Panc1 (cell line): Measurements from ENCODE around the gene EXOC3L4. TPM values are rescaled to one million over a fixed set of nuclear protein-coding genes. Genes with fewer than 3 reads are reported as not detected.

ENCODE experiments used
- ATAC-seq: fragments of 200-7000 bp; cut with Tn5 transposase; 2 replicates; pipeline ENCODE4 v1.9.1; 2020; ENCODE audit warnings: mild to moderate bottlenecking, moderate library complexity
- BruUV-seq: library from RNA; stranded (reverse); fragments of 400-500 nt; replicated peaks from 2 replicates; lab custom pipeline; 2021; lab: Mats Ljungman, UMichigan
- CTCF ChIA-PET: fragments of 300-600 bp; sonication (Branson Sonifier 250); formaldehyde crosslinking; loops from one replicate; lab custom pipeline; 2022; ENCODE audit warnings: antibody characterized with exemption; lab: Charles Lee
- POLR2A ChIA-PET: fragments of 300-600 bp; sonication (Branson Sonifier 250); formaldehyde crosslinking; loops from one replicate; lab custom pipeline; 2022; ENCODE audit warnings: antibody characterized with exemption; lab: Charles Lee
- DNase-seq: peaks from one replicate; pipeline ENCODE4 v3.0.0-alpha.2; 2010; ENCODE audit warnings: low read depth, low spot score
- H3K27ac ChIP-seq: 2 replicates; pipeline ENCODE4 v1.5.1; 2011; ENCODE audit warnings: mild to moderate bottlenecking, low read length, inconsistent platforms
- H3K27me3 ChIP-seq: fragments of 200-500 bp; sonication (Bioruptor generic); 2 replicates; pipeline ENCODE4 v1.6.0; 2014; ENCODE audit warnings: low read length, inconsistent platforms; ENCODE audit not compliant: control insufficient read depth, insufficient read depth
- H3K36me3 ChIP-seq: fragments of 200-500 bp; sonication (Bioruptor generic); 2 replicates; pipeline ENCODE4 v1.5.1; 2014; ENCODE audit warnings: inconsistent platforms, mild to moderate bottlenecking, low read length, moderate library complexity; ENCODE audit not compliant: control insufficient read depth, insufficient read depth
- H3K4me1 ChIP-seq: 2 replicates; pipeline ENCODE4 v1.5.1; 2011; ENCODE audit warnings: inconsistent platforms, mild to moderate bottlenecking, low read length, moderate library complexity; ENCODE audit not compliant: control insufficient read depth, insufficient read depth
- H3K4me3 ChIP-seq, 2 experiments: 2 replicates each; pipeline ENCODE4 v1.5.1; 2011 to 2012; ENCODE audit warnings: low read depth in 2 of 2, low read length in 2 of 2, mild to moderate bottlenecking in 2 of 2, inconsistent platforms in 1 of 2, moderate library complexity in 1 of 2
- H3K9me3 ChIP-seq: fragments of 200-500 bp; sonication (Bioruptor generic); 2 replicates; pipeline ENCODE4 v1.5.1; 2014; ENCODE audit warnings: low read depth, mild to moderate bottlenecking, inconsistent platforms, low read length, moderate library complexity; ENCODE audit not compliant: control insufficient read depth, insufficient read depth
- POLR2AphosphoS5 ChIP-seq: IDR thresholded peaks from 2 replicates; pipeline ENCODE4 v1.6.1; 2012; ENCODE audit warnings: mild to moderate bottlenecking, low read depth, low read length, moderate library complexity
- SIN3A ChIP-seq: IDR thresholded peaks from 2 replicates; pipeline ENCODE4 v1.6.1; 2012; ENCODE audit warnings: low read depth, mild to moderate bottlenecking, low read length, moderate library complexity, borderline replicate concordance; ENCODE audit not compliant: insufficient read depth
- TCF7L2 ChIP-seq: IDR thresholded peaks from 2 replicates; pipeline ENCODE4 v1.6.1; 2011; ENCODE audit warnings: mild to moderate bottlenecking, low read depth, low read length, inconsistent platforms
- in situ Hi-C: cut with HindIII; loops from 2 replicates; pipeline ENCODE4 v1.10.0; 2016; ENCODE audit warnings: low sequenced_read_pairs, low pct_unique_long_range_greater_than_20kb
- intact Hi-C: fragments of 100-400 bp; cut with micrococcal nuclease; formaldehyde crosslinking; loops from one replicate; pipeline ENCODE4 v1.10.0; 2022; ENCODE audit not compliant: unreplicated experiment
- total RNA-seq: library from RNA; stranded (reverse); gene quantifications from one replicate; pipeline ENCODE4 v1.2.1, GENCODE V29; 2021; ENCODE audit not compliant: unreplicated experiment
- TF ChIP-seq, protein P1 (sequence below), 2 experiments: IDR thresholded peaks; 2 replicates each; pipeline ENCODE4 v1.6.1; 2011 to 2012; ENCODE audit warnings: low read depth in 2 of 2, control low read depth in 1 of 2, low read length in 1 of 2, mild to moderate bottlenecking in 1 of 2, moderate library complexity in 1 of 2; ENCODE audit not compliant: insufficient read depth in 1 of 2
- TF ChIP-seq, protein P2 (sequence below): fragments of 450-650 bp; IDR thresholded peaks from 2 replicates; pipeline ENCODE4 v1.5.1; 2017; ENCODE audit warnings: mild to moderate bottlenecking

Gene EXOC3L4
- total RNA-seq, 1 experiment from 2014 or later: 2.6 TPM

DNA sequence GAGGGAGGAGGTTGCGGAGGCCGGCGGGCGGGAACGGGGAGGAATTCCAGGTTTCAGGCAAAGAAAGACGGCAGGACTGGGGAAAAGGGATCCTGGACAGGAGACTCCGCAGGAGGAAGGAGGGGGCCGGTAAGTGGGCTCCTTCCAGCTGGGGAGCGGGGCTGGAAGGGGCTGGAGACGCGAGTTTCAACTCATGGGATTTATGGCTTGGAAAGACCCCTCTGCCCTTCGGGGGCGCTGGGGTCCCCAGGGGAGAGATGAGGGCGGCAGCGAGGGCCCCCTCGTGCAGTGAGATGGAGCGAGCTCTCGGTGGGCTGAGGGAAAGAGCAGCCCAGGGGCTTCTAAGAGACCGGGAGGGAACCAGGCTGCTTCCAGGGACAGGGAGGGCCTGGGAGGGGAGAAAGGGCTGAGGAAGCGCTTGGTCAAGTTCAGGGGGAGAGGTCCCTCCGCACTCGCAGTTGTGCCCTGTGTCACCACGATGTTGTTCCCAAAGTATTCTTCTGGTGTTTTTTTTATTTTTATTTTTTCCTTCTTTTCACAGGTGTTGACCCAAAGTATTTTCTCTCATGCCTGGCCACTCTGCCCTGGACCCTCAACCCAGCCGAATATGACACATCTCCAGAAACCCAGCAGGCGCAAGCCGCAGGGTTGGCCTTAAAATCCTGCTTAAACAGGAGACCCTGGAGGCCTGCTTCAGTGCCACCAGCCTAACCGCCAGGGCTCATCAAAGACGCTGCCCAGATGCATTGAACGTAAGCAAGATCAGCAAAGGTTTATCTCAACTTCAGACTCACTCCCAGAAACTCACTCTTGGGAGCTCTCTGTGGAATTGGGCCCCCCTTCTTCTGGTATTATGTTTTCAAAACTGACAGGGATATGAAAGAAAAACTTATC is 44.9 kb downstream of the EXOC3L4 start:
- peak overlapping the region; percentile 88 for H3K27ac ChIP-seq
- BruUV-seq: no TSS peak
- intact Hi-C loops (loop anchor here (5.0 kb wide), 1 partner anchor 143 kb away; no protein-coding TSS in a partner anchor), in situ Hi-C loops (no loop called here)
- peak overlapping the region in 1 of 2 experiments; percentile 12; a peak in 3 of 4 replicates for H3K4me3 ChIP-seq
- no peaks in the 10 kb centered on the region for H3K27me3 ChIP-seq
- H3K4me1 ChIP-seq: peaks cover 76% of the 10 kb centered on the region
- 0 out of 2 replicates have a peak, but pooled peaks cover 2% of the 10 kb centered on the region for H3K36me3 ChIP-seq
- no peak for TF ChIP-seq TCF7L2
- TF ChIP-seq SIN3A: no peak
- no peak for TF ChIP-seq POLR2AphosphoS5
- TF ChIP-seq, protein P1, sequence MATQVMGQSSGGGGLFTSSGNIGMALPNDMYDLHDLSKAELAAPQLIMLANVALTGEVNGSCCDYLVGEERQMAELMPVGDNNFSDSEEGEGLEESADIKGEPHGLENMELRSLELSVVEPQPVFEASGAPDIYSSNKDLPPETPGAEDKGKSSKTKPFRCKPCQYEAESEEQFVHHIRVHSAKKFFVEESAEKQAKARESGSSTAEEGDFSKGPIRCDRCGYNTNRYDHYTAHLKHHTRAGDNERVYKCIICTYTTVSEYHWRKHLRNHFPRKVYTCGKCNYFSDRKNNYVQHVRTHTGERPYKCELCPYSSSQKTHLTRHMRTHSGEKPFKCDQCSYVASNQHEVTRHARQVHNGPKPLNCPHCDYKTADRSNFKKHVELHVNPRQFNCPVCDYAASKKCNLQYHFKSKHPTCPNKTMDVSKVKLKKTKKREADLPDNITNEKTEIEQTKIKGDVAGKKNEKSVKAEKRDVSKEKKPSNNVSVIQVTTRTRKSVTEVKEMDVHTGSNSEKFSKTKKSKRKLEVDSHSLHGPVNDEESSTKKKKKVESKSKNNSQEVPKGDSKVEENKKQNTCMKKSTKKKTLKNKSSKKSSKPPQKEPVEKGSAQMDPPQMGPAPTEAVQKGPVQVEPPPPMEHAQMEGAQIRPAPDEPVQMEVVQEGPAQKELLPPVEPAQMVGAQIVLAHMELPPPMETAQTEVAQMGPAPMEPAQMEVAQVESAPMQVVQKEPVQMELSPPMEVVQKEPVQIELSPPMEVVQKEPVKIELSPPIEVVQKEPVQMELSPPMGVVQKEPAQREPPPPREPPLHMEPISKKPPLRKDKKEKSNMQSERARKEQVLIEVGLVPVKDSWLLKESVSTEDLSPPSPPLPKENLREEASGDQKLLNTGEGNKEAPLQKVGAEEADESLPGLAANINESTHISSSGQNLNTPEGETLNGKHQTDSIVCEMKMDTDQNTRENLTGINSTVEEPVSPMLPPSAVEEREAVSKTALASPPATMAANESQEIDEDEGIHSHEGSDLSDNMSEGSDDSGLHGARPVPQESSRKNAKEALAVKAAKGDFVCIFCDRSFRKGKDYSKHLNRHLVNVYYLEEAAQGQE (IDR thresholded peaks at IDR 0.05; ENCODE audit: insufficient read depth in 1 of 2, low read depth in 2 of 2, low read length in 1 of 2): no peak
- TF ChIP-seq, protein P2, sequence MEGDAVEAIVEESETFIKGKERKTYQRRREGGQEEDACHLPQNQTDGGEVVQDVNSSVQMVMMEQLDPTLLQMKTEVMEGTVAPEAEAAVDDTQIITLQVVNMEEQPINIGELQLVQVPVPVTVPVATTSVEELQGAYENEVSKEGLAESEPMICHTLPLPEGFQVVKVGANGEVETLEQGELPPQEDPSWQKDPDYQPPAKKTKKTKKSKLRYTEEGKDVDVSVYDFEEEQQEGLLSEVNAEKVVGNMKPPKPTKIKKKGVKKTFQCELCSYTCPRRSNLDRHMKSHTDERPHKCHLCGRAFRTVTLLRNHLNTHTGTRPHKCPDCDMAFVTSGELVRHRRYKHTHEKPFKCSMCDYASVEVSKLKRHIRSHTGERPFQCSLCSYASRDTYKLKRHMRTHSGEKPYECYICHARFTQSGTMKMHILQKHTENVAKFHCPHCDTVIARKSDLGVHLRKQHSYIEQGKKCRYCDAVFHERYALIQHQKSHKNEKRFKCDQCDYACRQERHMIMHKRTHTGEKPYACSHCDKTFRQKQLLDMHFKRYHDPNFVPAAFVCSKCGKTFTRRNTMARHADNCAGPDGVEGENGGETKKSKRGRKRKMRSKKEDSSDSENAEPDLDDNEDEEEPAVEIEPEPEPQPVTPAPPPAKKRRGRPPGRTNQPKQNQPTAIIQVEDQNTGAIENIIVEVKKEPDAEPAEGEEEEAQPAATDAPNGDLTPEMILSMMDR: no peak
- ChIA-PET CTCF (interaction anchor here (0.6 kb wide), 1 partner anchor 47 kb away, joined by 3 read pairs; no protein-coding TSS in a partner anchor), POLR2A (interaction anchor here (0.6 kb wide), 2 partner anchors 188 to 197 kb away, joined by 6 to 7 read pairs; no protein-coding TSS in a partner anchor)
- no peak for DNase-seq
- H3K9me3 ChIP-seq: no peaks in the 10 kb centered on the region
- no peak for ATAC-seq

DNA sequence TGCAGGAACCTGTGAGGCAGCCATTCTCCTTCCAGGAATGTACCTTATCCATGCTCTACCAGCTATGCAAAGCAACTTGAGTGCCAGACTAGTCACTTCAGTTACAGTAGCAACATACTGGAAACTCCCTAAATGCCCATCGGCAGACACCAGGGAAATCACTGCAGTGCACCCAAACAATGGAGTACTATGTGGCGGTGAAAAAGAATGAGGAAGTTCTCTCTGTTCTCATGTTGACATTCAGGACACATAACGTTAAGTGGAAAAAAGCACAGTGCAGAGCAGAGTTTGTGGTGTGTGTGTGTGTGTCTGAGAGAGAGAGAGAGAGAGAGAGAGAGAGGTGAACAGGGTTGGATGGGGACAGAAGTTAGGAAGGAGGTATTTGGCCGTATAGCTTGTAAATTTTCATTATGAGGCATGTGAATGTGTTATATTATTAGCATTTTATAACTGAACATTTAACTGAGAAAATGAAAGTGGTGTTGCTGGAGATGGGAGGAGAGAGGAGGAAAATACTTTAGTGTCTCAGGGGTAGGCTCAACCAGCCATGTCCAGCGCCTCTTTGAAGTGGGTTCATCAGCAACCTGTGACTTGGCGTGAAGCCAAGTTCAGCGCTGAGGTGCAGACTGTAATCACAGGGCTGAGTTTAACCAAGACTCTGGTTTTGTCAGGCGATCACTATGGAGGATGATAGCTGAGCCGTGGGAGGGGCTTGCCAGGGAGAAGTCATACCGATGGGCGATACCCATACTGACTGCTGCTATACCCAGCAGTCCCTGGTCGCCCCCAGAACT is 46.0 kb downstream of the EXOC3L4 start:
- Histone ChIP-seq H3K27ac (peak overlapping the region; percentile 88), H3K9me3 (no peaks in the 10 kb centered on the region), H3K4me3 (no peak overlapping the region), H3K27me3 (no peaks in the 10 kb centered on the region), H3K36me3 (no peaks in the 10 kb centered on the region), H3K4me1 (peaks cover 65% of the 10 kb centered on the region)
- no TSS peak for BruUV-seq
- ATAC-seq: no peak; the same call in 1 of the 2 replicates
- in situ Hi-C loops: no loop called here
- ChIA-PET POLR2A (no interaction called here), CTCF (interaction anchor here (0.6 to 0.9 kb wide), 3 partner anchors 35 to 154 kb away, joined by 3 to 6 read pairs (median 3); no protein-coding TSS in a partner anchor)
- no peak for DNase-seq
- intact Hi-C loops: loop anchor here (5.0 kb wide), 1 partner anchor 142 kb away; no protein-coding TSS in a partner anchor
- peak; percentile 88 for TF ChIP-seq TCF7L2
- TF ChIP-seq, protein P1 (IDR thresholded peaks at IDR 0.05; ENCODE audit: insufficient read depth in 1 of 2, low read depth in 2 of 2, low read length in 1 of 2): no peak
